OCI-M2 (cell line): ENCODE measurements around the gene PLEKHA4.
A peak's percentile ranks its signal among the peaks of the same experiment; 100 is the strongest.
"Not testable (repeated sequence)": the region's sequence is repeated elsewhere in the genome, so short reads cannot be mapped to it uniquely, and the experiment has no call there.

Experiments
- DNase-seq: peaks from one replicate; lab custom pipeline; 2025; ENCODE audit not compliant: unreplicated experiment; lab: John Stamatoyannopoulos, UW

The PLEKHA4 gene

DNA sequence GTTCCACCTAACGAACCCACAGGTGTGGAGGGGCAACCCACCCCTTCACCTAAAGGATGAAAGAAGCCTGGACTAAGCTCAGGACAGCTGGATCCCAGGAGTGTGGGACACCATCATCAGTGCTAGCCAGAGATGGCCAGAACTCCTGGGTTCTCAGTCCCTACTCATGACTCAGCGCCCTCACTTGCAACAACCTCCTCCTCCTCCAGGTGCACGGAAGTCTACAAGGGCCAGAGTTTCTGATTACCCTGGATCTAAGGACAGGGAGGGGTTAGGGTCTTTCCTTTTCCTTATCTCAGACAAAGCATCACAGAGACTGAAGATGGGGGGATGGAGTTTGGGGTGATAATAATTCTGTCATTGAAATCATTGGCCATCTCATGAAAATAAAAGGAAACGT, 22.1 kb upstream of the PLEKHA4 start:
- no peak for DNase-seq

DNA sequence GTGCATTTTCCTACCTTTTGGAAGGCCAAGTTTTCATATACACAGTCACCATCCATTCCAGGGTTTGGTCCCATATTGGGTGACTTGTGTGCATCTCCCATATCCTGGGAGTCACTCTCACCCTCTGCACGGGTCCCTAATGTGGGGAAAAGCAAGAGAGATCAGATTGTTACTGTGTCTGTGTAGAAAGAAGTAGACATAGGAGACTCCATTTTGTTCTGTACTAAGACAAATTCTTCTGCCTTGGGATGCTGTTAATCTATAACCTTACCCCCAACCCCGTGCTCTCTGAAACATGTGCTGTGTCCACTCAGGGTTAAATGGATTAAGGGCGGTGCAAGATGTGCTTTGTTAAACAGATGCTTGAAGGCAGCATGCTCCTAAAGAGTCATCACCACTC, 21.1 kb upstream of the PLEKHA4 start:
- not testable (repeated sequence) for DNase-seq

DNA sequence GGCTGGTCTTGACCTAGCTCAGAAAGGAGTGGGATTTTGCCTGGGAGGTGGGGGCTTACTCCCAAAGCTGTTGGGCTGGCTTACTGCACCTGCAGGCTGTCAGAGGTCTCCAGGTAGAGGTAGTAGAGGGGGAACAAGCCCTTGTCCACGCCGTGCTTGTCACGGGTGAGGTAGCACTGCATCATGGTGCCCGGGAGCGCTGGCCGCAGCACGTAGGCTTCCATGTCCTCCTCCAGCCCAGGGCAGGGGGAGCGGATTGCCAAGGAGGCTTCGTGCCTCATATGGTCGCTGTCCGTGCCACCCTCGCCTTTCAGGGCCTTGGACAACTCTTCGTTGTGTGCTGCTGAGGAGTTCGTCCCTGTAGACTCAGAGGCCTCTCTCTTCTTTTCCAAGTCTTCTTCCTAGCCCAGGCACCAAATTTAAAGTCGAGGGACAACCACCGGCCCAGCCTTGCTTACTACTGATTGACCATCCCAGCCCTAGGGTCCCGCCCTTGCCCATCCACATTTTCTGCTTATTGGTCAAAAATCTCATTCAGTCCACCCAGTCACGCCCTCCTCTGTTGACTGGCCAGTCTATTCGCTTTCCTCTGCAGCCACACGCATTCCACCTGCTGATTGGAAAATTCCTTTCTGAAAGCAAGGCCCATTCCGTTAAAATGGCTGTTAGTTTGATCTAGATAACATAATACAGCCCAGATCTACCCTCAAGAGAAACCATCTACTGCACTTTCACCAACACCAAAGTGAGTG, 19.6 kb upstream of the PLEKHA4 start:
- no peak for DNase-seq

DNA sequence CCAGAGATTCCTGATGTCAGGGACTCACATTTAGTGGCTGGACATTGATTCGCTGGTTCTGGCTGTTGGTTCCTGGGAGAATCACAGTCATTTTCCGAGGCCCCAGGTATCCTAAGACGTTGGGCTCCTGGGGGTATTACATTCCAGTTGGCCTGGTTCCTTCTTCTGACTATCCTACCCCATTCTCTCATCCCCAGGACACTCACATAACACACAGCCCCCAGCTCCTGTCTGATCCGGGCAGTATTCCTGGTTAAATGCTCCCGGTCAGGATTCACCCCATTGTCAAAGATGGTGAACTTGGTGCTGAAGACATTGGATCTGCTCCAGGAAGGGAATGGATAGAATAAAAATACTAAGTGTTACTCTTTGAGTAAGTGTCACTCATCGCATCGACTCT, 15.3 kb upstream of the PLEKHA4 start:
- DNase-seq, result no peak

DNA sequence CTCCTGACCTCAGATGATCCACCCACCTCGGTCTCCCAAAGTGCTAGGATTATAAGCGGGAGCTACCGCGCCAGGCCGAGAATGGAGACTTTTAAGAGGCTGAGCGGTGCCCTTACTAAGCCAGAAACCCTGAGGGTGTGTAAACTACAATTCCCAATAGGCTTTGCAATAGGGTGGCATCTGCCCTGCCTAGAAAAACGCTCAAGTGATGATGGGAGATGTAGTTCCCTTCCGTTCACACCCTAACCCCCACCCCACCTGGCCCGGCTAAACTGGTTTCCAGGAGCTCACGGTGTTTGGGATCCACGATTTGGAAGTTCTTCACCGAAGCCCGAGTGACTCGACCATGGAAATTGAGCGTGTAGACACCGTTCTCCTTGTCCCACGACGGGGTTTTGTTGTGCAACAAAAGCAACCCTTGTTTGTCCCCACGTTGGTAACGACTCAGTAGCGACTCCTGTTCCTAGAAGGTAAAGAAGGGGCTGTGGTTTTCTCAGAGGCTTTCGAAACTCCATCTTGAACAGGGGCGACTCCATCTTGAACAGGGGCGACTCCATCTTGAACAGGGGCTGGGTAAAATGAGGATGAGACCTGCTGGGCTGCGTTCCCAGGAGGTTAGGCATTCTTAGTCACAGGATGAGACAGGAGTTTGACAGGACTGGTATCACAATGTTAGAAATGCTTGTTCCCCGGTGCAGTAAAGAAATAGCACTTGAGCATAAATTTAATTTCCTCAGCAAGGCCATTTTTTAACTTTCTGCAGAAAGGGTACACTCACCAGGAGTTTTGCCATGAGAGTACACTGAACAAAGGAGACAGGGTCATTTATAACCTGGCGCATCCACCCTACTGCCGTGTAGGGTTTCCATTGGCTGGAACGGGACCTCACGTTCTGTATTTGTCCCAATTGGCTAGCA, 13.6 kb upstream of the PLEKHA4 start:
- no peak for DNase-seq

DNA sequence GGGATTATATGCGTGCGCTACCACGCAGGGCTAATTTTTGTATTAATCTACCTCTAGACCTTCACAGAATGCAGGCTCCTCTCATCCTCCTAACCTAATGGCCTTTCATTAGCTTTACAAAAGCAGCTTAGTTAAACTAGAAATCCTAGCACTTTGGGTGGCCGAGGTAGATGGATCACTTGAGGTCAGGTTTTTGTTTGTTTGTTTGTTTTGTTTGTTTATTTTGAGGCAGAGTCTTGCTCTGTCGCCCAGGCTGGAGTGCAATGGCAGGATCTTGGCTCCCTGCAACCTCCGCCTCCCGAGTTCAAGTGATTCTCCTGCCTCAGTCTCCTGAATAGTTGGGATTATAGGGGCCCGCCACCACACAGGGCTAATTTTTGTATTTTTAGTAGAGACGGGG, 11.3 kb upstream of the PLEKHA4 start:
- DNase-seq, result not testable (repeated sequence)

DNA sequence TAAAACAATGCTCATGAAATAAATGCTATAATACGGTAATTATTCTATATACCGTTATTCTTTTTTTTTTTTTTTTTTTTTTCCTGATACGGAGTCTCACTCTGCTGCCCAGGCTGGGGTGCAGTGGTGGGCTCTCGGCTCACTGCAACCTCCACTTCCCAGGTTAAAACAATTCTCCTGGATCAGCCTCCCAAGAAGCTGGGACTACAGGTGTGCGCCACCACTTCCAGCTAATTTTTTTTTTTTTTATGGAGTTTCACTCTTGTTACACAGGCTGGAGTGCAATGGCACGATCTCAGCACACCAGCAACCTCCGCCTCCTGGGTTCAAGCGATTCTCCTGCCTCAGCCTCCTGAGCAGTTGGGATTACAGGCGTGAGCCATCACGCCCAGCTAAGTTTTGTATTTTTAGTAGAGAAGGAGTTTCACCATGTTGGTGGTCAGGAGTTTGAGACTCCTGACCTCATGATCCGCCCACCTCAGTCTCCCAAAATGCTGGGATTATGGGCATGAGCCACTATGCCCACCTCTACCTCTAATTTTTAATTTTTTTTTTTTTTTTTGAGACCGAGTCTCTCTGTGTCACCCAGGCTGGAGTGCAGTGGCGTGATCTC, 10.7 kb upstream of the PLEKHA4 start:
- no peak for DNase-seq

DNA sequence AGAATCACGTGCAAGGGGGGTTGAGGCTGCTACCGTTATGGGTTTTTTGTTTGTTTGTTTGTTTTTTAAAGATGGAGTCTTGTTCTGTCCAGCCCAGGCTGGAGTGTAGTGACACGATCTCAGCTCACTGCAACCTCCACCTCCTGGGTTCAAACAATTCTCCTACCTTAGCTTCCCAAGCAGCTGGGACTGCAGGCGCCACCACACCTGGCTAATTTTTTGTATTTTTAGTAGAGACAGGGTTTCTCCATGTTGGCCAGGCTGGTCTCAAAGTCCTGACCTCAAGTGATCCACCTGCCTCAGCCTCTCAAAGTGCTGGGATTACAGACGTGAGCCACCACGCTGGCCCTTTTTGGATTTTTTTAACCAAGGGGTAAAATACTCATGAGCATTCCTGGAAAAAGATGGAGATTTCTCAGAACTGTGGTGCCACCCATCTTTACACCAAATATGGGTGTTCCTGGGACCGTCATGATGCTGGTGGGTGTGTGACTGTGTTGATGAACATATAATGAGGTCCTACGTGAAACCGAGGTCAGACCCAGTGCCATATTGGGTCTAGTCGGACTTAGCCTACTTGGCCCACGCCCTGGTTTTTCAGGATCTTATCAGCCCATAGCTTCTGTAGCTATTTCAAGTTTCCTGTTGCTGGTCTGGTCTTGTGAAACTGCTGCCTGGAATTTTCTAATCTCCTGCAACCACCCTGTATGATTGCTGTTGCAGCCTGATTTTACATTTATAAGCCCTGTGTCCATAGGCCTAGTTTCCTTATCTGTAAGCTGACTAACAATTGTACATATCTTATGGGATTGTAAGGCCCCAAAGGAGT, 10.0 kb upstream of the PLEKHA4 start:
- peak; percentile 79 for DNase-seq

DNA sequence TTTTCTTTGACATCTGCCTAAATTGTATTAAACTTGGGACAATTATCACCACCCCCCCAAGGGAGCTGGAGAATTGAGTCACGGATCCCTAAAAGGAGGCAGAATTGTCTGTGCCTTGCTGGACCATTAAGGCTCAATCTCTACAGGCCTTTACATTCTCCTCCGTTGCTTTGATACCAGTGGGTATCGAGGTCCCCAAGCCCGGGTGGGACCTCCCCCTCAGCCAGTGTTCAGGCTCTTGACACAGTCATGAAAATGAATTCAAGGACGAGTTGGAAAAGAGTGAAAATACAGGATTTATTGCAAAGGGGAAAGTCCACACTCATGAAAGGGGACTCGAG, 9.4 kb upstream of the PLEKHA4 start:
- no peak for DNase-seq

DNA sequence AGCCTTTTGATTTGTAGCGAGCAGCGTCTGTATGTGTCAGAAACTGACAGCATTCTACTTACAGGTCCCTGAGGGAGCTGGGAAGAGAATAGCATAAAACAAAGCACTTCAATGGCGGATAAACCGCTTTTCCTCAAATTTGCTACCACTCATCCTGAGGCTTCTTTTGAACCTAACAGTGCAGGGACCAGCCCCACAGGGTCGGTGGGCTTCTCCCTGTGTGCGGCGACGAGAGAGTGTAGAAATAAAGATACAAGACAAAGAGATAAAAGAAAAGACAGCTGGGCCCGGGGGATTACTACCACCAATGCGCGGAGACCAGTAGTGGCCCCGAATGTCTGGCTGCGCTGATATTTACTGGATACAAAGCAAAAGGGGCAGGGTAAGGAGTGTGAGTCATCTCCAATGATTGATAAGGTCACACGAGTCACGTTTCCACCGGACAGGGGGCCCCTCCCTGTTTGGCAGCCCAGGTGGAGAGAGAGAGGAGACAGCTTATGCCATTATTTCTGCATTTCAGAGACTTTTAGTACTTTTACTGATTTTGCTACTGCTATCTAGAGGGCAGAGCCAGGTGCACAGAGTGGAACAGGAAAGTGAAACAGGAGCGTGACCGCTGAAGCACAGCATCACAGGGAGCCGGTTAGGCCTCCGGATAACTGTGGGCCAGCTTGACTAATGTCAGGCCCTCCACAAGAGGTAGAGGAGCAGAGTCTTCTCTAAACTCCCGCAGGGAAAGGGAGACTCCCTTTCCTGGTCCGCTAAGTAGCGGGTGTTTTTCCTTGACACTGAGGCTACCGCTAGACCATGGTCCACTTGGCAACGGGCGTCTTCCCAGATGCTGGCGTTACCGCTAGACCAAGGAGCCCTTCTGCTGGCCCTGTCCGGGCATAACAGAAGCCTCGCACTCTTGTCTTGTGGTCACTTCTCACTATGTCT, 7.9 kb upstream of the PLEKHA4 start:
- DNase-seq, result peak; percentile 75

DNA sequence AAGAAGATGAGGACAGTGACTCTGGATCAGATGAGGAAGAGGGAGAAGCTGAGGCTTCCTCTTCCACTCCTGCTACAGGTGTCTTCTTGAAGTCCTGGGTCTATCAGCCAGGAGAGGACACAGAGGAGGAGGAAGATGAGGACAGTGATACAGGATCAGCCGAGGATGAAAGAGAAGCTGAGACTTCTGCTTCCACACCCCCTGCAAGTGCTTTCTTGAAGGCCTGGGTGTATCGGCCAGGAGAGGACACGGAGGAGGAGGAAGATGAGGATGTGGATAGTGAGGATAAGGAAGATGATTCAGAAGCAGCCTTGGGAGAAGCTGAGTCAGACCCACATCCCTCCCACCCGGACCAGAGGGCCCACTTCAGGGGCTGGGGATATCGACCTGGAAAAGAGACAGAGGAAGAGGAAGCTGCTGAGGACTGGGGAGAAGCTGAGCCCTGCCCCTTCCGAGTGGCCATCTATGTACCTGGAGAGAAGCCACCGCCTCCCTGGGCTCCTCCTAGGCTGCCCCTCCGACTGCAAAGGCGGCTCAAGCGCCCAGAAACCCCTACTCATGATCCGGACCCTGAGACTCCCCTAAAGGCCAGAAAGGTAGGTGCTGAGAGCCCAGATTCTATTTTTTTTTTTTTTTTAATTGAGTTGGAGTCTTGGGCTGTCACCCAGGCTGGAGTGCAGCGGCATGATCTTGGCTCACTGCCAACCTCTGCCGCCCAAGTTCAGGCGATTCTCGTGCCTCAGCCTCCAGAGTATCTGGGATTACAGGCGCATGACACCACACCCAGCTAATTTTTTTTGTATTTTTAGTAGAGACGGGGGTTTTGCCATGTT, 6.1 kb upstream of the PLEKHA4 start:
- DNase-seq, result no peak

DNA sequence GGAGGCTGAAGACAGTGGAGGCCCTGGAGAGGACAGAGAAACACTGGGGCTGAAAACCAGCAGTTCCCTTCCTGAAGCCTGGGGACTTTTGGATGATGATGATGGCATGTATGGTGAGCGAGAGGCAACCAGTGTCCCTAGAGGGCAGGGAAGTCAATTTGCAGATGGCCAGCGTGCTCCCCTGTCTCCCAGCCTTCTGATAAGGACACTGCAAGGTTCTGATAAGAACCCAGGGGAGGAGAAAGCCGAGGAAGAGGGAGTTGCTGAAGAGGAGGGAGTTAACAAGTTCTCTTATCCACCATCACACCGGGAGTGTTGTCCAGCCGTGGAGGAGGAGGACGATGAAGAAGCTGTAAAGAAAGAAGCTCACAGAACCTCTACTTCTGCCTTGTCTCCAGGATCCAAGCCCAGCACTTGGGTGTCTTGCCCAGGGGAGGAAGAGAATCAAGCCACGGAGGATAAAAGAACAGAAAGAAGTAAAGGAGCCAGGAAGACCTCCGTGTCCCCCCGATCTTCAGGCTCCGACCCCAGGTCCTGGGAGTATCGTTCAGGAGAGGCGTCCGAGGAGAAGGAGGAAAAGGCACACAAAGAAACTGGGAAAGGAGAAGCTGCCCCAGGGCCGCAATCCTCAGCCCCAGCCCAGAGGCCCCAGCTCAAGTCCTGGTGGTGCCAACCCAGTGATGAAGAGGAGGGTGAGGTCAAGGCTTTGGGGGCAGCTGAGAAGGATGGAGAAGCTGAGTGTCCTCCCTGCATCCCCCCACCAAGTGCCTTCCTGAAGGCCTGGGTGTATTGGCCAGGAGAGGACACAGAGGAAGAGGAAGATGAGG, 5.3 kb upstream of the PLEKHA4 start:
- peak; percentile 61 for DNase-seq

DNA sequence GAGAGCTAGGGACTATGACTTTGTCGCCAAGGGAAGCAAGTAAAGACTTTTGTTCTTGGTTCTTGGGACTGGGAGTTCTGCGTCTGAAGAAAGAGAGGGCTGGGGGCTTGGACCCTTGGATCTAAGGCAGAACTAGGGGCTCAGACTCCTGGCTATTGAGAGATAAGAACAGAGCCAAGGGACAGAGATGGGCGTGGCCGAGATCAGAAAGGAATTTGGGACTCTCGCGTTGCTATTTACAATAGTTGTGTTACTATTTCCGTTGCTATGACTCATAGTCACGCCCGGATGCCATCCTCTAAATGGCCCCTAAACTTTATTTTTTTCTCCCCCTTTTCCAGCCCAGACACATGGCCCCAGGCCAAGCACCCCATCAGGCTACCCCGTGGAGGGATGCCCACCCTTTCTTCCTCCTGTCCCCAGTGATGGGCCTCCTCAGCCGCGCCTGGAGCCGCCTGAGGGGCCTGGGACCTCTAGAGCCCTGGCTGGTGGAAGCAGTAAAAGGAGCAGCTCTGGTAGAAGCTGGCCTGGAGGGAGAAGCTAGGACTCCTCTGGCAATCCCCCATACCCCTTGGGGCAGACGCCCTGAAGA, 4.6 kb upstream of the PLEKHA4 start:
- peak; percentile 76 for DNase-seq

DNA sequence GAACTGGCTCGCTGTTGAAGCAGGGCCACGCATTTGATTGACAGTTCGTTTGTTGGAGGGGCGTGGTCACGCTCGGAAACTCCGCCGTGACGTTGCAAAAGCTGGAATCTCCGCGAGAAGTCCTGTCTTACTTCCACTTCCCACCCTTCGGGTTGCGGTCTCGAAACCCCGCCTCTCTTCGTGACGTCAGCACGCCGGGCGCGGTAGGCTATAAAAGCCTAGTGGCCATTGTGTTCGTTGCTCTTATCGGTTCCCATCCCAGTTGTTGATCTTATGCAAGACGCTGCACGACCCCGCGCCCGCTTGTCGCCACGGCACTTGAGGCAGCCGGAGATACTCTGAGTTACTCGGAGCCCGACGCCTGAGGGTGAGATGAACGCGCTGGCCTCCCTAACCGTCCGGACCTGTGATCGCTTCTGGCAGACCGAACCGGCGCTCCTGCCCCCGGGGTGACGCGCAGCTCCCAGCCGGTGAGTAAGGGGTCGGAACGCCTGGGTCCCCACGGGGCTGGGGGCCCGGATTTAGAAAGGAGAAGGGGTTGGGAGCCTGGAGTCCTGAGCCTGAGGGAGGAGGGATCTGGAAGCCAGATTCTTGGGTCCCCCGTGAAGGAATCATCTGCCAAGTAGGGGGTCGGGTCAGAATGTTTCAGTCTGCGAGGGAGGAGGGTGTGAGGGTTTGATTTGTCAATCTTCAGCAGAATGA, 3.9 kb upstream of the PLEKHA4 start, which contains the start of gene PPP1R15A:
PPP1R15A (plus strand) TSS at position 240 of the 702 bp plus-strand sequence. CDS start 813 bp downstream, outside the sequence.
- DNase-seq, result peak; percentile 98

DNA sequence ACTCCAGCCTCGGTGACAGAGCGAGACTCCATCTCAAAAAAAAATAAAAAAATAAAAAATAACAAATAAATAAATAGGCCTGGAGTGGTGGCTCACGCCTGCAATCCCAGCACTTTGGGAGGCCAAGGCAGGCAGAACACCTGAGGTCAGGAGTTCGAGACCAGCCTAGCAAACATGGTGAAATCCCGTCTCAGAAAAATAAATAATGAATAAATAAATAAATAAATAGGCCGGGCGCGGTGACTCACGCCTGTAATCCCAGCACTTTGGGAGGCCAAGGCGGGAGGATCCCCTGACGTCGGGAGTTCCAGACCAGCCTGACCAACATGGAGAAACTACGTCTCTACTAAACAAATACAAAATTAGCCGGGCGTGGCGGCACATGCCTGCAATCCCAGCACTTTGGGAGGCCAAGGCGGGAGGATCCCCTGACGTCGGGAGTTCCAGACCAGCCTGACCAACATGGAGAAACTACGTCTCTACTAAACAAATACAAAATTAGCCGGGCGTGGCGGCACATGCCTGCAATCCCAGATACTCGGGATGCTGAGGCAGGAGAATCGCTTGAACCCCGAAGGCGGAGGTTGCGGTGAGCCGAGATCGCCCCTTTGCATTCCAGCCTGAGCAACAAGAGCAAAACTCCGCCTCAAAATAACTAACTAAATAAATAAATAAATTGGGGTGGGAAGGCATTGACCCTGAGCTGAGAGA, 3.2 kb upstream of the PLEKHA4 start:
- DNase-seq, result not testable (repeated sequence)

DNA sequence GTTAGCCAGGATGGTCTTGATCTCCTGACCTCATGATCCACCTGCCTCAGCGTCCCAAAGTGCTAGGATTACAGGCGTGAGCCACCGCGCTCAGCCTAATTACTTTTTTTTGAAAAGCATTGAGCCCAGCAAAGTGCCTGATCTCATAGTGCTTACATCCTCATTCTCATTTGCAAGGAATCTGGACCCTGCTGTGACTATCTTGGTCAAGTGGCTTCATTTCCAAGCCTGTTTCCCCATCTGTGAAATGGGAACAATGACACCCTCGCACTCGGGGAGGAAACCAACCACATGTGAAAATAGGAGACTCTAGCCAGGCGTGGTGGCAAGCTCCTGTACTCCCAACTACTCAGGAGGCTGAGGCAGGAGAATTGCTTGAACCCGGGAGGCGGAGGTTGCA, 1.6 kb upstream of the PLEKHA4 start:
- DNase-seq, result no peak
